ENCODE results near the gene FNTB. TPM values are rescaled to one million over a fixed set of nuclear protein-coding genes. Genes with fewer than 3 reads are reported as not detected.

The FNTB gene
- polyA plus RNA-seq, 3 donors = 12.3 to 14.2 (median 14.1) TPM

DNA sequence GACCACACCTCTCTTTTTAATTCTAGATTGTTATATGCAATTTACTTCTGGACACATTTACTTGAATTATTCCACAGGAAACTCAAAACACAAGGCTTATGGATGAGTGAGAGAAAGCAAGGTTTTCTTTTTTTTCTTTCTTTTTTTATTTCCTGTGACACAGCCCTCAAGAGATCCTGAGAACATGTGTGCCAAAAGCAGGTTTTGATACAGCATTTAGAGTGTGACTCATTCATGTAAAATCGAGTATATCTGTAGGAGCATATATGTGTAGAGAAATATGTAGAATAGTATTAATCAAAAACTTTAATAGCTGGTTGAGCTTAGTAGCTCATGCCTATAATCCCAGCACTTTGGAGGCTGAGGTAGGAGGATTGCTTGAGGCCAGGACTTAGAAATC lies 120.0 kb downstream of the FNTB start:
- Histone ChIP-seq H3K4me3 (replicated peaks in 1 of 3; ENCODE audit: low read depth in 2 of 3, low read length in 3 of 3) (no peak overlapping the region), H3K4me2 (replicated peaks; ENCODE audit: extremely low read depth, low read length, poor library complexity, severe bottlenecking) (no peak overlapping the region), H3K79me2 (ENCODE audit: insufficient read depth, low read length) (peaks cover 6% of the 10 kb centered on the region), H3K9ac (ENCODE audit: insufficient read depth, low read length, poor library complexity, severe bottlenecking) (no peak overlapping the region), H2AFZ (ENCODE audit: insufficient read depth, low read depth, low read length, poor library complexity, severe bottlenecking) (no peak overlapping the region), H3K9me3 (replicated peaks in 1 of 2; ENCODE audit: control insufficient read depth in 1 of 2, insufficient read depth in 1 of 2, low read length in 2 of 2) (no peaks in the 10 kb centered on the region), H4K20me1 (ENCODE audit: insufficient read depth, low read length) (no peaks in the 10 kb centered on the region), H3K27ac (ENCODE audit: low read depth in 1 of 2, low read length in 2 of 2) (no peak overlapping the region), H3K4me1 (ENCODE audit: control insufficient read depth in 1 of 2, insufficient read depth in 2 of 2, low read length in 2 of 2) (peaks cover 7 to 11% of the 10 kb centered on the region in 2 donors), H3K27me3 (ENCODE audit: control insufficient read depth in 2 of 2, insufficient read depth in 2 of 2, low read length in 2 of 2) (no peaks in the 10 kb centered on the region), H3K36me3 (replicated peaks in 1 of 2; ENCODE audit: control insufficient read depth in 1 of 2, insufficient read depth in 2 of 2, low read length in 2 of 2) (no peaks in the 10 kb centered on the region)
- H3K36me3 Mint-ChIP-seq = no peaks in the 10 kb centered on the region
- H3K27ac Mint-ChIP-seq = no peak overlapping the region
- H3K4me1 Mint-ChIP-seq = peaks cover 6% of the 10 kb centered on the region
- intact Hi-C loops (cut with micrococcal nuclease) = loop anchor here (10.0 kb wide), 1 partner anchor 192 kb away; the partner anchor contains the start of gene CHURC1 (in 2 of the 2)
- DNase-seq = no peak
- peaks cover 0 to 3% (median 0%) of the 10 kb centered on the region in 7 donors for H3K9me3 Mint-ChIP-seq
- WGBS (ENCODE audit: insufficient coverage) = no CpG with 5 or more reads among the region's 1 CpG
- TF ChIP-seq, protein P1, sequence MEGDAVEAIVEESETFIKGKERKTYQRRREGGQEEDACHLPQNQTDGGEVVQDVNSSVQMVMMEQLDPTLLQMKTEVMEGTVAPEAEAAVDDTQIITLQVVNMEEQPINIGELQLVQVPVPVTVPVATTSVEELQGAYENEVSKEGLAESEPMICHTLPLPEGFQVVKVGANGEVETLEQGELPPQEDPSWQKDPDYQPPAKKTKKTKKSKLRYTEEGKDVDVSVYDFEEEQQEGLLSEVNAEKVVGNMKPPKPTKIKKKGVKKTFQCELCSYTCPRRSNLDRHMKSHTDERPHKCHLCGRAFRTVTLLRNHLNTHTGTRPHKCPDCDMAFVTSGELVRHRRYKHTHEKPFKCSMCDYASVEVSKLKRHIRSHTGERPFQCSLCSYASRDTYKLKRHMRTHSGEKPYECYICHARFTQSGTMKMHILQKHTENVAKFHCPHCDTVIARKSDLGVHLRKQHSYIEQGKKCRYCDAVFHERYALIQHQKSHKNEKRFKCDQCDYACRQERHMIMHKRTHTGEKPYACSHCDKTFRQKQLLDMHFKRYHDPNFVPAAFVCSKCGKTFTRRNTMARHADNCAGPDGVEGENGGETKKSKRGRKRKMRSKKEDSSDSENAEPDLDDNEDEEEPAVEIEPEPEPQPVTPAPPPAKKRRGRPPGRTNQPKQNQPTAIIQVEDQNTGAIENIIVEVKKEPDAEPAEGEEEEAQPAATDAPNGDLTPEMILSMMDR (IDR thresholded peaks at IDR 0.05) = no peak
- H3K27me3 Mint-ChIP-seq (ENCODE audit: low read depth in 3 of 3) = peaks cover 0 to 6% (median 5%) of the 10 kb centered on the region in 3 donors
- H3K4me3 Mint-ChIP-seq = no peak overlapping the region

DNA sequence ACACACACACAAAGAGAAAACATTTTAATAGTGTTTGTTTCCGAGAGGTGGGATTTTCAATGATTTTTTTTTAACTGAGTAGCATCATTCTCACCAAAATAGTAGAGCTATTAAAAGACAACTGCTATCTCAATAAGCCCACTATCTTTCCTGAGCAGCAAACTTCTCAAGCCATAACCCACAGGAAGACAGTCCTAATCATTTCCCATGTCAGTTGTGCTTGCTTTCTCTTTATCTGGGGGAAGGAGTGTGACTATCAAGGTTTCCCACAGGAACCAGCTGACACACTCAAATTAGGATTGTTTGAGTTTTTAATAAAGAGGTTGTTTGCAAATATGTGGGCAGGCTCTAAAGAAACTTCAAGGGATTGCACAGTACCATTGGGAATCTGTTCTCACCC lies 120.5 kb downstream of the FNTB start:
- intact Hi-C loops (cut with micrococcal nuclease) = loop anchor here (10.0 kb wide), 1 partner anchor 192 kb away; the partner anchor contains the start of gene CHURC1 (in 2 of the 2)
- H3K9ac ChIP-seq (ENCODE audit: insufficient read depth, low read length, poor library complexity, severe bottlenecking) = no peak overlapping the region
- TF ChIP-seq, protein P1 (IDR thresholded peaks at IDR 0.05) = no peak
- H3K4me3 ChIP-seq (replicated peaks in 1 of 3; ENCODE audit: low read depth in 2 of 3, low read length in 3 of 3) = no peak overlapping the region
- no peak overlapping the region for H3K4me2 ChIP-seq (replicated peaks; ENCODE audit: extremely low read depth, low read length, poor library complexity, severe bottlenecking)
- H3K27me3 ChIP-seq (ENCODE audit: control insufficient read depth in 2 of 2, insufficient read depth in 2 of 2, low read length in 2 of 2) = no peaks in the 10 kb centered on the region
- Mint-ChIP-seq H3K9me3 (peaks cover 0 to 3% (median 0%) of the 10 kb centered on the region in 7 donors), H3K27me3 (ENCODE audit: low read depth in 3 of 3) (peaks cover 0 to 6% (median 5%) of the 10 kb centered on the region in 3 donors), H3K4me3 (no peak overlapping the region), H3K36me3 (no peaks in the 10 kb centered on the region), H3K27ac (no peak overlapping the region), H3K4me1 (peaks cover 6% of the 10 kb centered on the region)
- no peaks in the 10 kb centered on the region for H3K36me3 ChIP-seq (replicated peaks in 1 of 2; ENCODE audit: control insufficient read depth in 1 of 2, insufficient read depth in 2 of 2, low read length in 2 of 2)
- no peak overlapping the region for H2AFZ ChIP-seq (ENCODE audit: insufficient read depth, low read depth, low read length, poor library complexity, severe bottlenecking)
- peaks cover 7 to 11% of the 10 kb centered on the region in 2 donors for H3K4me1 ChIP-seq (ENCODE audit: control insufficient read depth in 1 of 2, insufficient read depth in 2 of 2, low read length in 2 of 2)
- H3K27ac ChIP-seq (ENCODE audit: low read depth in 1 of 2, low read length in 2 of 2) = no peak overlapping the region
- no peaks in the 10 kb centered on the region for H3K9me3 ChIP-seq (replicated peaks in 1 of 2; ENCODE audit: control insufficient read depth in 1 of 2, insufficient read depth in 1 of 2, low read length in 2 of 2)
- DNase-seq = no peak
- WGBS (ENCODE audit: insufficient coverage) = no CpG with 5 or more reads among the region's 1 CpG
- H3K79me2 ChIP-seq (ENCODE audit: insufficient read depth, low read length) = peaks cover 1% of the 10 kb centered on the region
- no peaks in the 10 kb centered on the region for H4K20me1 ChIP-seq (ENCODE audit: insufficient read depth, low read length)

All from CD14-positive monocyte (primary cell).